Suppressor macrophage treated with lipopolysaccharide for 1 hour (primary cell): Measurements from ENCODE around the gene GRB14.
"Not testable (repeated sequence)": the region's sequence is repeated elsewhere in the genome, so short reads cannot be mapped to it uniquely, and the experiment has no call there.

Experiments
- DNase-seq, 3 donors: peaks; one replicate each; pipeline ENCODE4 v3.0.0-alpha.2; 2020 to 2022

GRB14 gene

DNA sequence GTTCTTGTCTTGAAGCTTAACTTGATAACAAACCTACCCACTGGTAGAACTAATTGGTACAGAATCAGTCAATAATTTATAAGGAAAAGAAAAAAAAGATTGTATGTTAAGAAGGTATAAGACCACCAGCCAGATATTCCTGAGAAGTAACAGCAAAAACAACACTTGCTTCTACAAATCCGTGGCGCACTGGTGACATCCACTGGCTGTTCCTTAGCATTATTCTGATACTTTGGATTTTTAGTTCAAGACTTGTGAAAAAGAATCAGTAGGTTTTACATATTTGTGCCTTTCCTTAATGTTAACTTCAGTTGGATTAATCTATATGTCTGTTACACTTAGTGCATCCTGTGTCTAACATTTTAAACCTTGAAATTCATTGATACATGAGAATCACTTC is 141.8 kb downstream of the GRB14 start:
- no peak for DNase-seq

DNA sequence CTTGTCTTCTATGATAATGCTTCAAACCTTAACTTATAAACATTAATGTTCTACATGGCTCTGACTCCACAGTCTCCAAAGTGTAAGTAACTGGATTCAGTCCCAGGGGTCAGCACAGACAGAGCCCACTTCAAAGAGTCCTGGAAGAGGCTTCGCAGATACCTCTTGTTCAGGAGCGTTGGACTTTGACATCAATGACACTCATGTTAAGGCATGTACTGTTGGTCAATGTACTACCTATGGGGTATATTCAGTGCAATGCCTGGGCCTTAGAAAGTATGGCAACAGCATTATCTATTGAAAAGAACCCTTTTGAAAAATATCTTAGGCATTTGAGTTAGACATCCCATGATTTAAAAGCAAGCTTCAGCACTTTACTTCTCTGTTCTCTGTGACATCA is 143.1 kb downstream of the GRB14 start:
- DNase-seq = no peak

DNA sequence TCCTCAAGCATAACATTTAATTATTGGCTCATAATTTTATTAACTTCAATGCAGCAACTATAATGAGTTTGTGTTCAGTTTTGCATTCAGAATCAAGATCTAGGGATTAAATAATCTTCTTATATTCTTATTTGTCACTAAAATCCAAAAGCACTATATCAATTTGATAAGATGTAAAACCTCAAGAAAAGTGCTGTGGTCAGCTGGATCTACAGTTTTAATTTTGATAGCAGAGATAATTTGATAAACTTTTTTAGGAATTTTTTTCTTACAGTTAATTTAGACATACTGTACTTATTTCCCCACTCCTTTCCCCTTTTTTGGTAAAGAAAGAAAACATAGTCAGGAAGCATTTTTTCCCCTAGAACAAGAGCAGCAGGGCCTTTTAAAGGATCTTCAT is 146.4 kb downstream of the GRB14 start:
- DNase-seq = no peak

DNA sequence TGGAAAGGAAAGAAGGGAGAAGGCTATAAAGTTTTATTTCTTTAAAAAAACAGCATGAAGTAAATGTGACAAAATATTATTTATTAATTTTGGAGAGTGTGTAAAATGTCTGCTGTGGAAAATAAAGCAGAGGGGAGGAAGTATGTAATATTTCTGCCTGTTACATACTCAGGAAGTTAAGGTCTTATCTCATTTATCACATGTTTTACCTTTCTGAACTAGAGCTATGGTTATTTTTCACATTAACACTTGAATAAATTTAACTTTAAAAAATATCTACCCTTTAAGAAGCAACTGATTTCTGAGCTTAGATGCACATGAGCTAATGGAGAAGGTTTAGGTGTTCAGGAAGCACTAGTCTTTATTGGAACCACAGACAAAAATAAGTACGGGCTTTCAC is 148.3 kb downstream of the GRB14 start:
- no peak for DNase-seq

DNA sequence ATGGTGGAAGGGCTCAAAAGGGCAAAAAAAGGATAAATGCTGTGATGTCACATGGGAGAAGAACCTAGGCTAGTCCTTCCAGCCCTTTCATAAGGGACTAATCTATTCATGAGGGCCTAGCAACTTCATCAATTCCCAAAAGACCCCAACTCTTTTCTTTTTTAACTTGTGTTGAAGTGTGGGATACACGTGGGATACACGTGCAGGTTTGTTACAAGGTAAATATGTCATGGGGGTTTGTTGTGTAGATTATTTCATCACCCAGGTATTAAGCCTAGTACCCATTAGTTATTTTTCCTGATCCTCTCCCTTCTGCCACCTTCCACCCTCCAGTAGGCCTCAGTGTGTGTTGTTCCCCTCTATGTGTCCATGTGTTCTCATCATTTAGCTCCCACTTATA is 156.2 kb downstream of the GRB14 start:
- DNase-seq = not testable (repeated sequence)

DNA sequence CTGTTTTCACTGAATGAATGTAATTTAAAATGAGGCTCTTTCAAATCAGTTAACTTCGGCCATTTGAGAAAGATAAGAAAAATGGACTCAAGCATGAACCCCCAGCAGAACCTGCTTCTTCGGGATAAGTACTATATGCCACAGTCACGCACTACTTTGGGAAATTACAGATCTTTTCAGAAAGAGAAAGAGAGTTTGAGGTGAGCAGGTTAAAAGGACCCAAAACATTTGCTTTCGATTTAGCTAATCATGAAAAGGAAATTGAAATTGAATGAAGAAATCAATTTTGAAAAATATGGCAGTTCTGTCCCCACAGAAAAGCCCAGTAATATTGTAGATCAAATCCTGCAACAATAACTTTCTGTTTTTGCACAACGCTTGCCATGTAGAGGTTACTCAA is 156.9 kb downstream of the GRB14 start:
- no peak for DNase-seq

DNA sequence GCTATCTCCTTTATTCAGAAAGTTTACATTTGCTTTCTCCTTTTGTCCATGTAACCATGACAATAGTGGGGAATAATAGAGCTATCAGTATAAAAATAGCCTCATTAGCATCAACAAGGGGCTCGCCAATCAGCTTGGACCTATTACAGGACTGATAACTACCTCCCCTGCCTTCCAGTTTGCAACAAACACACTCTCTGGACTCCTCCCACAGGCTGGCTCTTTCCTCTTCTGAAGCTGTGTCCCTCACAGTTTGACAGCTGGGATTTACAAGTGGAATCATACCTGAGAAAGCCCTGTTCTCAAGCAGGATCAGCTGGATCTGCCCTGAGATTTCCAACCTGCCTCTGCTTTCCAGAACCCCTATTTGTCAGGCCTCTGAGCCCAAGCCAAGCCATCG is 162.5 kb downstream of the GRB14 start:
- no peak for DNase-seq

DNA sequence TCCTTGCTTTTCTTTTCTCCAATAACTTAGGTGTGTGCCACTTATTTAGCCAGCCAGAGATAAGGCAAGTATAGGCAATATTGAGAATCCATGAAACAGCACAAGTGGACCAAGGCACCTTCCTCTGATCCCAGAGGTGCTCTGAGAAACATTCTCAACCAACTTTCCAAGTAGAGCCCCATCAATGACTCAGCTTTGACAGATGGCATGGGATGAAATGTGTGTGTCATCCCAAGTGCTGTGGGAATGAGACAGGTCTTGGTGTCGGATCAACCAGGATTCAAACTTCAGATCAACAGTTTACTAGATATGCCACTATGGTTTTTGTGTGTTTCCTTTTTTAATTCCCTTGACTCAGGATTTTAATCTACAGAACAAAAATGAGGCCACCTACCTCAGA is 164.0 kb downstream of the GRB14 start:
- no peak for DNase-seq

DNA sequence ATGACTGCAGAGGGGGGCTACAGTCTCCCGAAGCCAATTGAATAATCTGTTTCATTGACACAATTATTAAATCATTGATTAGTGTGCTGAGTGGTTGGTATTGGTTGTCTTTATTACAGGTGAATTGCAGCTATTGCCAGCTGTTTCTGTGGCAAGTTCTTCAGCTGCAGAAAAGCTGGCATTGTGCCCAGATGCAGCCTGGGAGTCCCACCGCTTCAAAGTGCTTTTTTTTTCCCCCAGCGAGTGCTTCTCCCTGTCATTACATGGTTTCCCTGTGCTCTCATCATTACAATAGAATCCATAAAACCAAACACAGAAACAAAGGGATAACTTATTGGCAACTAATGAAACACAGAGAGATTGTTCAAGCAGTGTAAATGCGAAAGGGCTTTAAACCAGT is 164.7 kb downstream of the GRB14 start:
- no peak for DNase-seq

DNA sequence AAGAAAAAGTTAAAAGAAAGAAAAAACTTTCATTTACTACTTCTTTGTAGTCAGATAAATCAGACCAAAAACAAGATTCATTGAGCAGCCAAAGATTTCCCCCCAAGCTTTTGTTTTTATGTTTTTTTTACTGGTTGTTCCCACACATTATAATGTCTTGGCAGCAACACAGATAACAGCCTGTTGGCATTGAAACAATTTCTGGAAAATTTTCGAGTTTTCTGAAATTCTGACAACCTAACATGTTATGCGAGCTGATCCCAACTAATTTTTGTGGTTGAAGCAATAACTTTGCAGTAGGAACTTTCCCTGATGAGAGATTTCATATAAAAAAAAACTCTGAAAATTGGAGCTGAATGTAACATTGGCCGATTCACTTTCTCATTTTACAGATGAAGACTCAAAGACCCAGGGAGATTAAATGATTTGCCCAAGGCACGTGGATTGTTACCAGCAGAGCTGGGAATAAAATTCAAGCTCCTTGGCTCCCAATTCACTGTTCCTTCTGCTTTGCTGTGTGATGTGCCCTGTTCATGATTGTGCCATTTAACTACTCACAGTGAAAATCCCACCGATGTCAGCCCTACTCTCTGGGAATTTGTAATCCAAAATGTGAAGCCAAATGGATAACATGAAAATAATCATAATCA is 167.5 kb downstream of the GRB14 start:
- no peak for DNase-seq

DNA sequence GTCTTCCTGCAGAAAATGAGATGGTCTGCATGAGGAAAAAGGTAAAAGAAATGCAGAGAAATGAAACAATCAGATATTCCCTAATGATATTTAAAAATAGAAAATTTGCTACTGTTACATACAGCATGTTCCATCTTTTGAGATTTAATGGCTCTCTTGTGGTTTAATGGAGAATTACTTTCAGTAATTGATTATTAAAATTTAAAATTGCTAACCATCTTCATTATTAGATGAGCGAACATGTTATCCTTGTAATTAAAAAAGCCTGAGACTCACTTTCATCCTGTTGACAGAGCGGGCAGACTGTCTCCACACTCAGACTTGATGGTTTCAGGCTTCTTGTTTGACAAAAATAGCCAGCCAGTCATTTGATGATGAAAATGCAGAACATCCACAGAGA is 171.0 kb downstream of the GRB14 start:
- no peak for DNase-seq

DNA sequence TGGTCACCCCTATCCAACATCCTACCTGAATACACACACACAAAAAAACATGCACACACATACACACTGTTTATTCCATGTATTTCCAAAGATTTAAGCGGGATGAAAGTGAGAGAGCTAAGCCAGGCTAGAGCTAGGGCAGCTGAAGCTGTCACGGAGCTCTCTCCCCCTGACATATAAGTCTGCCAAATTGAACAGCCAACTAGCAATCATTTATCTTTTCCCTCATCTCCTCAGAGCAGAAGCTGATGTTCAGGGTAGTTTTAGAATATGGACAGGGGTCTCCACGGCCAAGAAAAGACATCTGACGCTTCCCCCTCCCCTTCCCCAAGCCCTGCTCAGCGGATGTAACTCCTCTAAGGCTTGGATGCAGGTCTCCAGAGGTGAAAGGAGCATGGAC is 171.6 kb downstream of the GRB14 start:
- no peak for DNase-seq

DNA sequence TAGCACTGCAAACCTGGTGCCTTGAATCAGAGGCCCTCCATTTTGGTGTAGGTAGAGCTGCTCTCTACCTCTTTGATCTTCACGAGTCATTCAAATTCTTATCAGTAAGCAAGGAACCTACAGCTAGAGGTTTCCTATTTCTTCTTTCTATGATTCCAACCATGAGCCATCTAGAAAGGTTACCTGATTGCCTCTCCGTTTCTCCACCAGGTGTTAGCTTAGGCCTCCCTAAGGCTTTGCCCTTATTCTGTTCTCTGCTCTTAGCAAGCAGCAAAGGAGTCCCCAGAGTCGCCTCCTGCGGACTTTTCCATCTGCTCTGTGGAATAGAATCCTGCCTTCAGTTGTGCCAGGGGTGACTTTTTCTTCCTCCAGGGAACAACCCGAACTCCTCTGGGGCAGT is 173.6 kb downstream of the GRB14 start:
- DNase-seq = no peak
